ENCODE results near the gene CTNNBIP1.

- TF ChIP-seq CTCF (optimal IDR thresholded peaks at IDR 0.05 in 1 of 3, IDR thresholded peaks at IDR 0.05 in 1 of 3, conservative IDR thresholded peaks at IDR 0.05 in 1 of 3; ENCODE audit: extremely low read depth in 1 of 3, insufficient read depth in 2 of 3, low read length in 3 of 3) (no peak), EZH2 (IDR thresholded peaks at IDR 0.05; ENCODE audit: low read length) (no peak)
Measured at GRCh38 chr1:9888886-9889285, 21.2 kb downstream of the CTNNBIP1 start.

Data from keratinocyte (primary cell).